ENCODE results near the gene DAGLA. TPM values are rescaled to one million over a fixed set of nuclear protein-coding genes. Genes with fewer than 3 reads are reported as not detected.
A peak's percentile ranks its signal among the peaks of the same experiment; 100 is the strongest.

Gene DAGLA
- total RNA-seq, 1 experiment from 2014 or later = 9.5 TPM

GRCh38 chr11:61766353-61766841, 86.2 kb downstream of the DAGLA start:
- DNase-seq = no peak
- Mint-ChIP-seq H3K27me3 (ENCODE audit: insufficient read depth, unreplicated experiment) (no peaks in the 10 kb centered on the region), H3K4me3 (ENCODE audit: unreplicated experiment) (no peak overlapping the region), H3K36me3 (ENCODE audit: insufficient read depth, unreplicated experiment) (peaks cover 61% of the 10 kb centered on the region), H3K27ac (ENCODE audit: unreplicated experiment) (peak overlapping the region; percentile 87), H3K9me3 (ENCODE audit: unreplicated experiment) (no peaks in the 10 kb centered on the region), H3K4me1 (ENCODE audit: low read depth, unreplicated experiment) (peaks cover 14% of the 10 kb centered on the region)
- Histone ChIP-seq H3K9me3 (no peaks in the 10 kb centered on the region), H3K4me1 (peaks cover 69% of the 10 kb centered on the region), H3K4me3 (ENCODE audit: low read depth, low read length) (no peak overlapping the region), H3K27me3 (replicated peaks; ENCODE audit: control insufficient read depth, insufficient read depth, low read length) (no peaks in the 10 kb centered on the region), H3K36me3 (ENCODE audit: control insufficient read depth, insufficient read depth, low read length) (peaks cover 4% of the 10 kb centered on the region)
- ChIA-PET POLR2A (no interaction called here), CTCF (interaction anchor here (0.7 to 2.6 kb wide), 5 partner anchors 9 to 99 kb away, joined by 3 to 13 read pairs (median 4); no protein-coding TSS in a partner anchor)
- BruUV-seq (replicated peaks) = no TSS peak
- intact Hi-C loops (cut with micrococcal nuclease; ENCODE audit: unreplicated experiment) = no loop called here
- TF ChIP-seq CTCF (IDR thresholded peaks at IDR 0.05; ENCODE audit: insufficient read depth in 1 of 2, low read depth in 1 of 2, low read length in 1 of 2, severe bottlenecking in 1 of 2, unreplicated experiment in 1 of 2) = no peak

- H3K4me3 ChIP-seq (ENCODE audit: low read depth, low read length) = no peak overlapping the region
- BruUV-seq (replicated peaks) = no TSS peak
- no peaks in the 10 kb centered on the region for H3K9me3 Mint-ChIP-seq (ENCODE audit: unreplicated experiment)
- H3K36me3 Mint-ChIP-seq (ENCODE audit: insufficient read depth, unreplicated experiment) = peaks cover 75% of the 10 kb centered on the region
- no peak for DNase-seq
- peaks cover 4% of the 10 kb centered on the region for H3K36me3 ChIP-seq (ENCODE audit: control insufficient read depth, insufficient read depth, low read length)
- intact Hi-C loops (cut with micrococcal nuclease; ENCODE audit: unreplicated experiment) = loop anchor here (1.0 kb wide), 1 partner anchor 12 kb away; no protein-coding TSS in a partner anchor
- H3K4me1 Mint-ChIP-seq (ENCODE audit: low read depth, unreplicated experiment) = peaks cover 21% of the 10 kb centered on the region
- no peaks in the 10 kb centered on the region for H3K9me3 ChIP-seq
- peak overlapping the region; percentile 87 for H3K27ac Mint-ChIP-seq (ENCODE audit: unreplicated experiment)
- H3K27me3 ChIP-seq (replicated peaks; ENCODE audit: control insufficient read depth, insufficient read depth, low read length) = no peaks in the 10 kb centered on the region
- H3K4me3 Mint-ChIP-seq (ENCODE audit: unreplicated experiment) = peak overlapping the region; percentile 46
- H3K4me1 ChIP-seq = peaks cover 66% of the 10 kb centered on the region
- ChIA-PET POLR2A (no interaction called here), CTCF (interaction anchor here (0.5 to 2.1 kb wide), 4 partner anchors 12 to 21 kb away, joined by 3 to 34 read pairs (median 20); no protein-coding TSS in a partner anchor)
- H3K27me3 Mint-ChIP-seq (ENCODE audit: insufficient read depth, unreplicated experiment) = no peaks in the 10 kb centered on the region
- no peak for TF ChIP-seq CTCF (IDR thresholded peaks at IDR 0.05; ENCODE audit: insufficient read depth in 1 of 2, low read depth in 1 of 2, low read length in 1 of 2, severe bottlenecking in 1 of 2, unreplicated experiment in 1 of 2)
These were observed 88.3 kb downstream of the DAGLA start for GRCh38 chr11:61768376-61769076.

GRCh38 chr11:61769169-61769920, 89.2 kb downstream of the DAGLA start:
- POLR2A ChIA-PET = interaction anchor here (0.6 to 1.0 kb wide), 7 partner anchors 10 to 115 kb away, joined by 3 to 9 read pairs (median 4); partner anchors contain the start of genes FEN1 and TMEM258
- Mint-ChIP-seq H3K27ac (ENCODE audit: unreplicated experiment) (peak overlapping the region; percentile 87), H3K27me3 (ENCODE audit: insufficient read depth, unreplicated experiment) (no peaks in the 10 kb centered on the region), H3K4me3 (ENCODE audit: unreplicated experiment) (peak overlapping the region; percentile 63), H3K4me1 (ENCODE audit: low read depth, unreplicated experiment) (peaks cover 21% of the 10 kb centered on the region), H3K36me3 (ENCODE audit: insufficient read depth, unreplicated experiment) (peaks cover 74% of the 10 kb centered on the region), H3K9me3 (ENCODE audit: unreplicated experiment) (no peaks in the 10 kb centered on the region)
- no peaks in the 10 kb centered on the region for H3K27me3 ChIP-seq (replicated peaks; ENCODE audit: control insufficient read depth, insufficient read depth, low read length)
- peak overlapping the region; percentile 1; the same call in 1 of the 2 replicates for H3K4me3 ChIP-seq (ENCODE audit: low read depth, low read length)
- H3K36me3 ChIP-seq (ENCODE audit: control insufficient read depth, insufficient read depth, low read length) = peaks cover 3% of the 10 kb centered on the region
- H3K4me1 ChIP-seq = peaks cover 59% of the 10 kb centered on the region
- CTCF ChIA-PET = interaction anchor here (0.6 to 2.1 kb wide), 15 partner anchors 10 to 164 kb away, joined by 3 to 55 read pairs (median 5); partner anchors contain the start of genes FEN1, MYRF and TMEM258
- H3K9me3 ChIP-seq = no peaks in the 10 kb centered on the region
- TF ChIP-seq CTCF (IDR thresholded peaks at IDR 0.05; ENCODE audit: insufficient read depth in 1 of 2, low read depth in 1 of 2, low read length in 1 of 2, severe bottlenecking in 1 of 2, unreplicated experiment in 1 of 2) = peak; percentile 66 to 89
- intact Hi-C loops (cut with micrococcal nuclease; ENCODE audit: unreplicated experiment) = loop anchor here (1.0 kb wide), 1 partner anchor 13 kb away; no protein-coding TSS in a partner anchor
- peak; percentile 91 to 92 for DNase-seq
- no TSS peak for BruUV-seq (replicated peaks)
